ENCODE measurements around the gene BCOR.

GRCh38 chrX:40111868-40112267, 14.1 kb upstream of the BCOR start:
- TF ChIP-seq POLR2AphosphoS5 (IDR thresholded peaks at IDR 0.05; ENCODE audit: low read depth, low read length) = no peak
- TF ChIP-seq POLR2A (IDR thresholded peaks at IDR 0.05; ENCODE audit: low read depth, low read length) = no peak
- TF ChIP-seq TAF1 (IDR thresholded peaks at IDR 0.05; ENCODE audit: low read depth, low read length) = no peak
- no peak for TF ChIP-seq SPI1 (IDR thresholded peaks at IDR 0.05; ENCODE audit: low read depth, low read length)
- TF ChIP-seq PAX5 (IDR thresholded peaks at IDR 0.05; ENCODE audit: insufficient read depth, low read length, severe bottlenecking) = no peak
- TF ChIP-seq POU2F2 (IDR thresholded peaks at IDR 0.05; ENCODE audit: low read depth, low read length) = no peak

Data from GM12891 (cell line).